Ishikawa (cell line): Measurements from ENCODE around the gene FAM3A.

Source experiments
- CEBPB ChIP-seq: IDR thresholded peaks from 2 replicates; pipeline ENCODE4 v1.6.1; 2012
- CREB1 ChIP-seq: IDR thresholded peaks from 2 replicates; pipeline ENCODE4 v1.6.1; 2012; ENCODE audit warnings: low read depth
- EGR1 ChIP-seq: IDR thresholded peaks from 2 replicates; pipeline ENCODE4 v1.6.1; 2012
- EP300 ChIP-seq: IDR thresholded peaks from 2 replicates; pipeline ENCODE4 v1.6.1; 2012; ENCODE audit warnings: borderline replicate concordance
- FOXM1 ChIP-seq: IDR thresholded peaks from 2 replicates; pipeline ENCODE4 v1.6.1; 2012; ENCODE audit warnings: low read depth, borderline replicate concordance
- NFIC ChIP-seq: IDR thresholded peaks from 2 replicates; pipeline ENCODE4 v1.6.1; 2012
- RAD21 ChIP-seq: IDR thresholded peaks from 2 replicates; pipeline ENCODE4 v1.6.1; 2012; ENCODE audit warnings: low read depth
- TAF1 ChIP-seq: IDR thresholded peaks from 2 replicates; pipeline ENCODE4 v1.6.1; 2012; ENCODE audit warnings: low read depth, mild to moderate bottlenecking
- TCF12 ChIP-seq: IDR thresholded peaks from 2 replicates; pipeline ENCODE4 v1.6.1; 2012; ENCODE audit warnings: low read depth
- TEAD4 ChIP-seq: IDR thresholded peaks from 2 replicates; pipeline ENCODE4 v1.6.1; 2012
- YY1 ChIP-seq: IDR thresholded peaks from 2 replicates; pipeline ENCODE4 v1.6.1; 2012; ENCODE audit warnings: low read depth
- ZBTB7A ChIP-seq: IDR thresholded peaks from 2 replicates; pipeline ENCODE4 v1.6.1; 2012; ENCODE audit warnings: low read depth
- TF ChIP-seq, protein P1 (sequence below): IDR thresholded peaks from 2 replicates; pipeline ENCODE4 v1.6.1; 2012
- TF ChIP-seq, protein P2 (sequence below): IDR thresholded peaks from 2 replicates; pipeline ENCODE4 v1.6.1; 2012; ENCODE audit warnings: low read depth, mild to moderate bottlenecking
- TF ChIP-seq, protein P3 (sequence below): IDR thresholded peaks from 2 replicates; pipeline ENCODE4 v1.6.1; 2012

FAM3A gene

DNA sequence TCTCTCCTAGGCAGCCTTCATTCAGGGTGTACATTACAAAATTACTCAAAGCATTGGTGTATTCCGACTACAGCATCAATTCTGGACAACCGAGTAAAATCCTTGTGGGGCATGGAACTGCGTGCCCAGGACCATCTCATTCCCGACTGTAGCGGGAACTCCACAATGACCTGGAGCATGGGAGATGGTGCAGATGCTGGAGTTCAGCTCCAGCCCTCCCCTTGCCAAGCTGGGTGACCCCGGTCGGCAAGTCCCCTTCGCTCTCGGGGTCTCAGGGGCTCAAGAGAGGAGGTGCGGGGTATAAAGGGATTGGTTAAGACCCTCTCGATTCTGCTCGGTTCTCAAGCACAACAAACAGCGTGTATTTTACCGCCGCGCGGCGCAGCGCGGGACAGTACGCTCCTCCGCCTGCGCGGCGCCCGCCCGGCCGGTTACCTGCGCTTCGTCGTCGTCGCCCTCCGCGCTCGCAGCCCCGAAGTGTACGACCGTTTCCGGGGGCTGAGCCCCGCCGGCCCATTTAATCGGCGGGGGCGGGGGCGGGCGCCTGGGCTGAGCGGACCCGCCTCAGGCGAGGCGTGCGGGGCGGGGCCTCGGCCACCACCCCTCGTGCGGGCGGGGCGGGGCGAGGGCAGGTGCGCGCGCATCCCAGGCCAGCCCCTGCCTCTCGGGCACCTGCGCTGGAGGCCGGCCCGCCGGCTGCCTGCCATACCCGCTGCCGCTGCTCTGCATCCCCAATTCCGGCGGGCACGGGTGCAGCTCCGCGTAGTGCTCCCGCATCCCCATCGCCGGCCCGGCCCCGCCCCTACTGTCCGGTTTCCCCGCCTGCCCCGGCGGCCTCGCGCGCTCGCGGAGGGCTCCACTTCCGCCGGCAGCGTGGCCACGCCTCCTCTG, 30.6 kb upstream of the FAM3A start, which contains the start of gene G6PD:
Gene G6PD, minus strand, starts transcription at position 493 of the 891 bp plus-strand sequence. CDS start 691 bp downstream, outside the sequence.
- TF ChIP-seq ZBTB7A (no peak), FOXM1 (no peak), TAF1 (peak; percentile 39; the same call in 1 of the 2 replicates)
- TF ChIP-seq, protein P1, sequence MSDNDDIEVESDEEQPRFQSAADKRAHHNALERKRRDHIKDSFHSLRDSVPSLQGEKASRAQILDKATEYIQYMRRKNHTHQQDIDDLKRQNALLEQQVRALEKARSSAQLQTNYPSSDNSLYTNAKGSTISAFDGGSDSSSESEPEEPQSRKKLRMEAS = peak; percentile 32

DNA sequence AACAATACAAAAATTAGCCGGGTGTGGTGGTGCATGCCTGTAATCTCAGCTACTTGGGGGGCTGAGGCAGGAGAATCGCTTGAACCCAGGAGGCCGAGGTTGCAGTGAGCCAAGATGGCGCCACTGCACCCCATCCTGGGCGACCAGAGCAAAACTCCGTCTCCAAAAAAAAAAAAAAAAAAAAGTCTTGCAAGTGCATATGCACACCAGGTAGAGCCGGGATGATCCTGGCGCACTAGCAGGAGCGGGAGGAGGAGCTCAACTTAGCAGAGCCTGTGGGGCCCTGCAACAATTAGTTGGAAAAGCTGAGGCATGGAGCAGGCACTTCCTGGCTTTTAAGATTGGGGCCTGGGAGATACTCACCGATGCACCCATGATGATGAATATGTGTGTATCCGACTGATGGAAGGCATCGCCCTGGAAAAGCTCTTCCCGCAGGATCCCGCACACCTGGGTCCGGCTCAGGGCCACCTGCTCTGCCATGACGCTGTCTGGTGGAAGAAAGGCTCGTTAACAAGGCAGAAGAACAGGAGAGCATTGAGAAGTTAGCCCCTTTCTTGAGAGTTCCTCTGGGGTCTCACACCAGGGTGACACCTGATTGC, 29.7 kb upstream of the FAM3A start:
- TF ChIP-seq, protein P2, sequence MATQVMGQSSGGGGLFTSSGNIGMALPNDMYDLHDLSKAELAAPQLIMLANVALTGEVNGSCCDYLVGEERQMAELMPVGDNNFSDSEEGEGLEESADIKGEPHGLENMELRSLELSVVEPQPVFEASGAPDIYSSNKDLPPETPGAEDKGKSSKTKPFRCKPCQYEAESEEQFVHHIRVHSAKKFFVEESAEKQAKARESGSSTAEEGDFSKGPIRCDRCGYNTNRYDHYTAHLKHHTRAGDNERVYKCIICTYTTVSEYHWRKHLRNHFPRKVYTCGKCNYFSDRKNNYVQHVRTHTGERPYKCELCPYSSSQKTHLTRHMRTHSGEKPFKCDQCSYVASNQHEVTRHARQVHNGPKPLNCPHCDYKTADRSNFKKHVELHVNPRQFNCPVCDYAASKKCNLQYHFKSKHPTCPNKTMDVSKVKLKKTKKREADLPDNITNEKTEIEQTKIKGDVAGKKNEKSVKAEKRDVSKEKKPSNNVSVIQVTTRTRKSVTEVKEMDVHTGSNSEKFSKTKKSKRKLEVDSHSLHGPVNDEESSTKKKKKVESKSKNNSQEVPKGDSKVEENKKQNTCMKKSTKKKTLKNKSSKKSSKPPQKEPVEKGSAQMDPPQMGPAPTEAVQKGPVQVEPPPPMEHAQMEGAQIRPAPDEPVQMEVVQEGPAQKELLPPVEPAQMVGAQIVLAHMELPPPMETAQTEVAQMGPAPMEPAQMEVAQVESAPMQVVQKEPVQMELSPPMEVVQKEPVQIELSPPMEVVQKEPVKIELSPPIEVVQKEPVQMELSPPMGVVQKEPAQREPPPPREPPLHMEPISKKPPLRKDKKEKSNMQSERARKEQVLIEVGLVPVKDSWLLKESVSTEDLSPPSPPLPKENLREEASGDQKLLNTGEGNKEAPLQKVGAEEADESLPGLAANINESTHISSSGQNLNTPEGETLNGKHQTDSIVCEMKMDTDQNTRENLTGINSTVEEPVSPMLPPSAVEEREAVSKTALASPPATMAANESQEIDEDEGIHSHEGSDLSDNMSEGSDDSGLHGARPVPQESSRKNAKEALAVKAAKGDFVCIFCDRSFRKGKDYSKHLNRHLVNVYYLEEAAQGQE = no peak
- TF ChIP-seq TAF1 = no peak
- no peak for TF ChIP-seq EP300
- no peak for TF ChIP-seq NFIC
- no peak for TF ChIP-seq EGR1
- no peak for TF ChIP-seq RAD21
- no peak for TF ChIP-seq FOXM1
- TF ChIP-seq, protein P1 = no peak
- TF ChIP-seq CREB1 = no peak
- TF ChIP-seq CEBPB = no peak
- no peak for TF ChIP-seq YY1
- no peak for TF ChIP-seq ZBTB7A
- no peak for TF ChIP-seq TCF12
- TF ChIP-seq, protein P3, sequence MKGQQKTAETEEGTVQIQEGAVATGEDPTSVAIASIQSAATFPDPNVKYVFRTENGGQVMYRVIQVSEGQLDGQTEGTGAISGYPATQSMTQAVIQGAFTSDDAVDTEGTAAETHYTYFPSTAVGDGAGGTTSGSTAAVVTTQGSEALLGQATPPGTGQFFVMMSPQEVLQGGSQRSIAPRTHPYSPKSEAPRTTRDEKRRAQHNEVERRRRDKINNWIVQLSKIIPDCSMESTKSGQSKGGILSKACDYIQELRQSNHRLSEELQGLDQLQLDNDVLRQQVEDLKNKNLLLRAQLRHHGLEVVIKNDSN = no peak

DNA sequence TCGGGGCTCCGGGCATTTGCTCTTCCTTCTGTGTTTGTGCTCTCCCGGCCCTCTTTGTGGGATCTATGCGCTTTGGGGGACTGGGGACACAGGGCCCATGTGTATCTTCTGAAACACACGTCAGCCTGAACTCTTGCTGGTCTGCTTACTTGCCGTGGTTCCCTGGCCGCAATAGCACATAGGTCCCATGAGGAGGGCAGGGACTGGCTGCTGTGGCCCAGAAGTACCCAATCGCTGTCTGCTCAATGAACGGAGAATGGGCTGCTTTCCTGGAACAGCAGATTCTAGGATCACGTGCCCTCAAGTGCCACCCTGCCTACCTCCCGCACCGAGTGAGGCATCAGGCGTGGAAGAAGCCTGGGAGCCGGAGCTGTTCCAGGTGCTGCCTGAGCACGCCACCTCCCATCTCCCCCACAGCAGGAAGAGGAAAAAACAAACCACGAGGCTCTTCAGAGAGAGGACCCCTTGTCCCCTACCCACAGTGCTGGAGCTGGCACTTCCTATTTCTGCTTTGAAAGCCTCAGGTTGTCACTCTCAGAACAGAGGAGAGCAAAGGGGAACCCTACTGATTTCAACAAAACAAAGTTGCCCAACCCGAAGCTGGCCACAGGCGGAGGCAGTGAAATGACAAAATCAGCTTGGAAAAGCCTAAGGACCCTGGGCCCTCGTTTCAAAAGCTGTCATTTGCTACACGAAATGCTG, 26.8 kb upstream of the FAM3A start:
- no peak for TF ChIP-seq FOXM1
- TF ChIP-seq, protein P2 = peak; percentile 34; the same call in 1 of the 2 replicates
- no peak for TF ChIP-seq CEBPB

DNA sequence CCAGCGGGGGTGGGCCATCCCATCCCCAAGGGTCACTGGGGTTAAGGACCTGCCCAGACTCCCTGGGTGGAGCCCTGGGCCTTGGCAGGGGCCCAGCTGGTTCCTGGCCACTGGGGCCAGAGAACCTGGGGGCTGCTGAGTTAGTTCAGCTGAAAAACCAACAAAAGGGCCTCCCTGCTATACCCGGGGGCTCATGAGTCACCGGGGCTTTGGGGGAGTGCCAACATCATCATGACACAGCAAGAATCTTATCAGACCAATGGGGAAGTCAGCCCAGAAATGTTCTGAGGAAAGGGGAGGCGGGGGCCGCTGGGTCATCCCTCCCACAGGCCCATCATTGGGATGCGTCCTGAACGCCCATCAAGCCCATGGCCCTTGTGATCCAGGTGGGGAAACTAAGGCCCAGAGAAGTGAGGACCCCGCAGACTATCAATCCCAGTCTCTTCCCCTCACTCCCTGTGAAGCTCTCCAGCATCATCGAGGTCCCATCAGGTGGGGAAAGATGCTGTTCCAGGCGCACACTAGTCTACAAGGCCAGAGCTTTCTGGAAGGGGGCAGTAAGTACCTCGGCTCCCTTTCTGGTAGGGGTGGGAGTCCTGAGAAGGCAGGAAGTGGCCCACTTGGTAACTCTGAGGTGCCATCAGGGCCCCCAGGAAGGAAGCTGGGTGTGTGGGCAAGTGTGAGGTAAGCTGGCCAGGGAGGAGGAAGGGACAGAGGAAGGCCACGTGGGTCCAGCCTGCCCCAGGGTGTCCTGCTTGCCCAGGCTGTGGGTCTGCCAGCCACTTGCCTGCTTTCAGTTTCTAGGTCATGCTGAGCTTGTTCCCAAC, 26.1 kb upstream of the FAM3A start:
- TF ChIP-seq CEBPB (no peak), NFIC (peak; percentile 71; the same call in 1 of the 2 replicates), EP300 (peak; percentile 28; the same call in 1 of the 2 replicates), ZBTB7A (0 out of 2 replicates have a peak, but pooled peaks have one; percentile 60)

DNA sequence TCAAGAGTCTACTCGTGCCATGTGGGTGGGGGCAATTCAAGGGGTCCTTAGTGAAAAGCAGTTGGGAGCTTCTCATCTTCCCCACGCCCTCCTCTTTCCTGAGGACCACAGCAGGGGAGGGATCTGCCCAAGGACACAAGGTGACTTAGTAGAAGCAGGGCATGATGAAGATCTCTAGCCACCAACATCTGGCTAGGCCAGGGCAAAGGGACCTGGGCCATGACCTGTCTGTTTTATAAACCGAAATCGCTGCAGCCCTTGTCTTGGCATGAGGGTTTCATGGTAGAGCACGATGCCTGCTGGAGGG, 25.5 kb upstream of the FAM3A start:
- TF ChIP-seq EP300 (no peak), NFIC (no peak), TCF12 (no peak), ZBTB7A (no peak), RAD21 (no peak), CREB1 (no peak), FOXM1 (no peak), EGR1 (no peak), YY1 (no peak), TEAD4 (no peak), CEBPB (no peak), TAF1 (no peak)
- TF ChIP-seq, protein P1 = no peak
- TF ChIP-seq, protein P3 = no peak
- TF ChIP-seq, protein P2 = no peak
